ENCODE results near the gene NCKIPSD. TPM values are rescaled to one million over a fixed set of nuclear protein-coding genes. Genes with fewer than 3 reads are reported as not detected.

Gene NCKIPSD
- total RNA-seq, 1 donor from 2014 or later, result 34.1 TPM

- H3K4me3 Mint-ChIP-seq (ENCODE audit: unreplicated experiment), result peak overlapping the region; percentile 15
- H3K27ac Mint-ChIP-seq (ENCODE audit: unreplicated experiment), result no peak overlapping the region
- H3K4me1 Mint-ChIP-seq (ENCODE audit: unreplicated experiment), result peaks cover 10% of the 10 kb centered on the region
- no peak for DNase-seq (ENCODE audit: low spot score)
- H3K36me3 Mint-ChIP-seq (ENCODE audit: low read depth, unreplicated experiment), result peaks cover 53% of the 10 kb centered on the region
- TF ChIP-seq CTCF (IDR thresholded peaks at IDR 0.05; ENCODE audit: unreplicated experiment), result no peak
- H3K27me3 Mint-ChIP-seq (ENCODE audit: unreplicated experiment), result peaks cover 11% of the 10 kb centered on the region
- H3K9me3 Mint-ChIP-seq (ENCODE audit: unreplicated experiment), result no peaks in the 10 kb centered on the region
Observed at GRCh38 chr3:48678056-48678455, 7.7 kb downstream of the NCKIPSD start.

- peaks cover 47% of the 10 kb centered on the region for H3K36me3 Mint-ChIP-seq (ENCODE audit: low read depth, unreplicated experiment)
- peaks cover 4% of the 10 kb centered on the region for H3K27me3 Mint-ChIP-seq (ENCODE audit: unreplicated experiment)
- no peak overlapping the region for H3K27ac Mint-ChIP-seq (ENCODE audit: unreplicated experiment)
- no peak for DNase-seq (ENCODE audit: low spot score)
- H3K4me3 Mint-ChIP-seq (ENCODE audit: unreplicated experiment), result no peak overlapping the region
- no peaks in the 10 kb centered on the region for H3K4me1 Mint-ChIP-seq (ENCODE audit: unreplicated experiment)
- TF ChIP-seq CTCF (IDR thresholded peaks at IDR 0.05; ENCODE audit: unreplicated experiment), result no peak
- H3K9me3 Mint-ChIP-seq (ENCODE audit: unreplicated experiment), result no peaks in the 10 kb centered on the region
Observed at GRCh38 chr3:48674505-48674904, 11.2 kb downstream of the NCKIPSD start.

- Mint-ChIP-seq H3K4me3 (ENCODE audit: unreplicated experiment) (no peak overlapping the region), H3K27me3 (ENCODE audit: unreplicated experiment) (peaks cover 4% of the 10 kb centered on the region), H3K27ac (ENCODE audit: unreplicated experiment) (no peak overlapping the region), H3K4me1 (ENCODE audit: unreplicated experiment) (no peaks in the 10 kb centered on the region), H3K9me3 (ENCODE audit: unreplicated experiment) (no peaks in the 10 kb centered on the region), H3K36me3 (ENCODE audit: low read depth, unreplicated experiment) (peaks cover 34% of the 10 kb centered on the region)
- no peak for DNase-seq (ENCODE audit: low spot score)
- no peak for TF ChIP-seq CTCF (IDR thresholded peaks at IDR 0.05; ENCODE audit: unreplicated experiment)
Observed at GRCh38 chr3:48672522-48672921, 13.2 kb downstream of the NCKIPSD start.

GRCh38 chr3:48664929-48665328 lies 20.8 kb downstream of the NCKIPSD start:
- H3K9me3 Mint-ChIP-seq (ENCODE audit: unreplicated experiment), result no peaks in the 10 kb centered on the region
- H3K4me1 Mint-ChIP-seq (ENCODE audit: unreplicated experiment), result peaks cover 7% of the 10 kb centered on the region
- TF ChIP-seq CTCF (IDR thresholded peaks at IDR 0.05; ENCODE audit: unreplicated experiment), result no peak
- DNase-seq (ENCODE audit: low spot score), result no peak
- H3K27ac Mint-ChIP-seq (ENCODE audit: unreplicated experiment), result no peak overlapping the region
- peaks cover 8% of the 10 kb centered on the region for H3K27me3 Mint-ChIP-seq (ENCODE audit: unreplicated experiment)
- peaks cover 9% of the 10 kb centered on the region for H3K36me3 Mint-ChIP-seq (ENCODE audit: low read depth, unreplicated experiment)
- no peak overlapping the region for H3K4me3 Mint-ChIP-seq (ENCODE audit: unreplicated experiment)

GRCh38 chr3:48664313-48664644 lies 21.4 kb downstream of the NCKIPSD start:
- H3K9me3 Mint-ChIP-seq (ENCODE audit: unreplicated experiment), result no peaks in the 10 kb centered on the region
- no peak for DNase-seq (ENCODE audit: low spot score)
- peak overlapping the region; percentile 96 for H3K4me3 Mint-ChIP-seq (ENCODE audit: unreplicated experiment)
- H3K36me3 Mint-ChIP-seq (ENCODE audit: low read depth, unreplicated experiment), result peaks cover 7% of the 10 kb centered on the region
- TF ChIP-seq CTCF (IDR thresholded peaks at IDR 0.05; ENCODE audit: unreplicated experiment), result peak; percentile 14
- H3K4me1 Mint-ChIP-seq (ENCODE audit: unreplicated experiment), result peaks cover 7% of the 10 kb centered on the region
- peaks cover 8% of the 10 kb centered on the region for H3K27me3 Mint-ChIP-seq (ENCODE audit: unreplicated experiment)
- H3K27ac Mint-ChIP-seq (ENCODE audit: unreplicated experiment), result peak overlapping the region; percentile 95
